Measurements from ENCODE around the gene SIK1. TPM values are rescaled to one million over a fixed set of nuclear protein-coding genes. Genes with fewer than 3 reads are reported as not detected.
A peak's percentile ranks its signal among the peaks of the same experiment; 100 is the strongest.

SIK1 gene
- total RNA-seq, 1 experiment from 2014 or later: 5.7 TPM

- Histone ChIP-seq H2AK5ac (ENCODE audit: insufficient read length, low read length) (no peak overlapping the region), H2BK12ac (ENCODE audit: insufficient read length, low read depth, low read length) (no peak overlapping the region), H3K56ac (ENCODE audit: insufficient read length, low read depth, low read length) (no peak overlapping the region), H3K4ac (ENCODE audit: low read depth, low read length) (no peak overlapping the region), H3K9ac (ENCODE audit: extremely low read depth, insufficient read length, low read length) (no peak overlapping the region), H3K18ac (ENCODE audit: insufficient read length, low read depth, low read length) (no peak overlapping the region), H4K5ac (ENCODE audit: insufficient read length, low read depth, low read length) (no peak overlapping the region), H3K4me1 (ENCODE audit: insufficient read depth, low read length) (peaks cover 4% of the 10 kb centered on the region; the same call in 1 of the 2 replicates), H3K27me3 (ENCODE audit: insufficient read depth, low read length) (no peaks in the 10 kb centered on the region), H2BK15ac (ENCODE audit: low read depth, low read length) (no peak overlapping the region), H2AFZ (ENCODE audit: low read length) (no peak overlapping the region), H2BK5ac (ENCODE audit: insufficient read length, low read length) (no peak overlapping the region), H3K79me1 (ENCODE audit: insufficient read depth, low read depth, low read length, poor library complexity, severe bottlenecking) (no peaks in the 10 kb centered on the region), H3K27ac (ENCODE audit: insufficient read length, low read depth, low read length) (no peak overlapping the region), H3K4me2 (ENCODE audit: insufficient read depth, insufficient read length, low read length) (no peak overlapping the region), H3K14ac (ENCODE audit: insufficient read depth, low read length) (no peak overlapping the region), H3K9me3 (ENCODE audit: control insufficient read depth, low read depth, low read length) (no peaks in the 10 kb centered on the region), H4K91ac (ENCODE audit: insufficient read length, low read depth, low read length) (peak overlapping the region; percentile 5), H2BK120ac (ENCODE audit: low read depth, low read length, poor library complexity, severe bottlenecking) (no peak overlapping the region), H3K79me2 (ENCODE audit: insufficient read depth, low read length) (no peaks in the 10 kb centered on the region), H4K8ac (replicated peaks; ENCODE audit: insufficient read length, low read depth, low read length) (no peak overlapping the region), H3T11ph (ENCODE audit: low read length) (no peak overlapping the region), H3K23me2 (ENCODE audit: insufficient read length, low read depth, low read length, poor library complexity, severe bottlenecking) (no peaks in the 10 kb centered on the region), H3K23ac (ENCODE audit: insufficient read length, low read depth, low read length) (no peak overlapping the region), H4K20me1 (ENCODE audit: control insufficient read depth, insufficient read depth, insufficient read length) (no peaks in the 10 kb centered on the region), H2BK20ac (ENCODE audit: low read depth, low read length, poor library complexity, severe bottlenecking) (no peak overlapping the region)
- no CpG with 5 or more reads among the region's 17 CpGs for WGBS (ENCODE audit: extremely low coverage, insufficient read length, low lambda C conversion rate)
- H3K36me3 Mint-ChIP-seq (ENCODE audit: insufficient read depth in 1 of 3, low read depth in 3 of 3): no peaks in the 10 kb centered on the region
- no peak overlapping the region for H3K27ac Mint-ChIP-seq
- H3K27me3 Mint-ChIP-seq (ENCODE audit: low read depth): no peaks in the 10 kb centered on the region
- no peak overlapping the region for H3K4me3 Mint-ChIP-seq
- peaks cover 19 to 23% of the 10 kb centered on the region in 2 experiments for H3K4me1 Mint-ChIP-seq
- H3K9me3 Mint-ChIP-seq: no peaks in the 10 kb centered on the region
- no peak for DNase-seq
- no peak for TF ChIP-seq CTCF (conservative IDR thresholded peaks at IDR 0.05)
Measured at GRCh38 chr21:43375006-43375836, 51.7 kb downstream of the SIK1 start.

Measured in H9 (cell line).